GM12891 (cell line): ENCODE measurements around the gene NBEA.

Source experiments
- POLR2A ChIP-seq: IDR thresholded peaks from 2 replicates; pipeline ENCODE4 v1.6.1; 2011; ENCODE audit warnings: low read depth, low read length, control low read depth
- POLR2AphosphoS5 ChIP-seq: IDR thresholded peaks from 2 replicates; pipeline ENCODE4 v1.6.1; 2011; ENCODE audit warnings: low read depth, low read length, control low read depth

- TF ChIP-seq POLR2AphosphoS5 (no peak), POLR2A (no peak)
These were observed 553.9 kb downstream of the NBEA start for GRCh38 chr13:35496006-35496405.
